Measurements from ENCODE around the gene NEDD4L.

The NEDD4L gene

GRCh38 chr18:58051765-58052460 is 7.9 kb downstream of the NEDD4L start:
- DNase-seq (ENCODE audit: low read depth in 2 of 2, low spot score in 1 of 2): no peak

DNA sequence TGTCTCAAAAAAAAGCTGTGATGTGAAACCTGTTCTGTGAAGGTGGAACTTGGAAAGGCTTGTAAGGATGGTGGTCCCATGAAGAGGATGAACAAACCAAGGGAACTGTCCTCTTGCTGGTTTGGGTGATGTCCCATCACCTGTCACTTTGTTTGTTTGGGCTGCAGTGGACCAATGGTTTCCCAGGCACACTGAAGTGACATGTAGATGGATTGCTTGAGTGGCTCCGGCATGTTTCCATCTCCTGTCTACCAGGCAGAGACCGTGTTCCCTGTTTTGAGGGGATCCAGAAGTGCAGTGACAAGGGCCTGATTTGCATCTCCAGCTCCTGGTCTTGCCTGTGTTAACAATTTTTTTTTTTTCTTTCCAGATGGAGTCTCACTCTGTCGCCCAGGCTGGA is 8.9 kb downstream of the NEDD4L start:
- no peak for DNase-seq (ENCODE audit: low read depth in 2 of 2, low spot score in 1 of 2)

DNA sequence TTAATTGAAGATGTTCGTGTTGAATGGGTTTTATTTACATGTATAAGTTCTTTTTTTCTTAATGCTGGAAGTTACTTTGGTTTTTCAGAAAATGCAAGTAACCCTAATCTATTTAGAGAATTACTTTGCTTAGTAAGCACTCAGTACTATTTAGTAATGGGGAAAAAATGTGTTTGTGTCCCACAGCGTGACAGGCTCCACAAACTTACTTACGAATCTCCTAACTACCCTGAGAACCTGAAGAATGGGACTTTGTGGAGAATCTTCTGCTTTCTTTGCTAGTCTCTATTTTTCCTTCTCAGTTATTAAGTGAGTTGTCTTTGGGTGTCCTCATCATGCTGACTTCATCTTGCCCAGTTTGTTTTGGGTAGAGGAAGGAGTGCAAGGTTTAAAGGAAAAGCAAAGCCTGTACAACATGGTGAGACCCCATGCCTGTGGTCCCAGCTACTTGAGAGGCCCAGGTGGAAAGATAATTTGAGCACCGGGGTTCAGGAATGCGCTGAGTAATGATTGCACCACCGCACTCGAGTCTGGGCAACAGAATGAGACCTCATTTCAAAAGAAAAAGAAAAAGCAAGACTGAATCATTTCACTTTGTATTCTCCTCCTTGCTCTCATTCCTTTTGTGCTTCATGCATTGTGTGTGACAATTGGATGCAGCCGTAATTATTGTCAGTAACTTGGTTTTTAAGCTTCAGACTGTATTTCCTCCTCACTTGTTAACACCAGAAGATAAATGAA is 10.2 kb downstream of the NEDD4L start:
- DNase-seq (ENCODE audit: low read depth in 2 of 2, low spot score in 1 of 2): no peak

DNA sequence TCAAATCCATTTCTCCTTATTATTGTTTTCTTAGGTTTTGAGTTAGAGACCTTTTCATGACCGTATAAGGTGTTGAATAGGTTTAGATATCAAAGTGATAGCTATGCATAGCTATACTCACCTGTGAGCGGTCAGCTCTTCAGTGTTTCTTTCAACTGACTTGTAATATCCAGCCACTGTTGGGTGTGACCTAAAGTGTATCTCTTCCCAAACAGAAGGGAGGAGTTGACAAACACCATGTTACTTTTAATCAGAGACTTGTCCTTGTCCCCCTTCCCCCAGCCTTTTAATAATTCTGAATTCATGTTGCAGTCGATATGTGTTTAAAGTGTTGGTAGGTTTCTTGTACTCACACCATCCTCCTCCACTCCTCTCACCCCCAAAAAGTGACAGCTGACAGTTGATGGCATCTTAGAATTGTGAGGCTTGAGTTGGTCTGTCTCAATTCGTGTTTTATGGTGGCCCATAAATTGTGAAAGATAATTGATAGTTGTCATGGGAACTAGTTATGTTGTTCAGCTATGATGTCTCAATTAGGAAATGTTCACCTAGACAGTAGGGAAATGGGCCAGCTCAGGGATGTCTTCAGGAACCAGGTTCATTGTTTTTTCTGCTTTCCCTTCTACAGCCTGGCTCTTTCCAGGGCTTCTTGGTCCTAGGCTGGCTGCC is 12.0 kb downstream of the NEDD4L start:
- no peak for DNase-seq (ENCODE audit: low read depth in 2 of 2, low spot score in 1 of 2)

DNA sequence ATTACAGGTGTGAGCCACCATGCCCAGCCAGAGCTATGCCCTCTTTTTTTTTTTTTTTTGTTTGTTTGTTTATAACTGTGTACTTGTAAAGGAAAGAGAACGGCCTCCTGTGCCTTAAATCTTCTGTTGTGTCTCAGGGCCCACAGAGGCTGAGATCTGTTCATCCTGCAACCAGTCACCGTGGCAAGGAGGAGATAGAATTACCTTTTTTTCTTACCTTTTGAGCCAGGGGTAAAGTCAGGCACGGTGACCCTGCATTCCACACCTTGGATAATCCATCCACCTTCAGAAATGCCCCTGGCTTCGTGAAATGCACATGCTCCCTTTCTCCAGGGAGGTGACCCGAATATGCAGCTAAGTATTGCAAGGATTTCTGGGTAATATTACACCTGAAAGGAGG is 12.8 kb downstream of the NEDD4L start:
- no peak for DNase-seq (ENCODE audit: low read depth in 2 of 2, low spot score in 1 of 2)

- DNase-seq (ENCODE audit: low read depth in 2 of 2, low spot score in 1 of 2): no peak
Measured at GRCh38 chr18:58057291-58057965, 13.4 kb downstream of the NEDD4L start.

DNA sequence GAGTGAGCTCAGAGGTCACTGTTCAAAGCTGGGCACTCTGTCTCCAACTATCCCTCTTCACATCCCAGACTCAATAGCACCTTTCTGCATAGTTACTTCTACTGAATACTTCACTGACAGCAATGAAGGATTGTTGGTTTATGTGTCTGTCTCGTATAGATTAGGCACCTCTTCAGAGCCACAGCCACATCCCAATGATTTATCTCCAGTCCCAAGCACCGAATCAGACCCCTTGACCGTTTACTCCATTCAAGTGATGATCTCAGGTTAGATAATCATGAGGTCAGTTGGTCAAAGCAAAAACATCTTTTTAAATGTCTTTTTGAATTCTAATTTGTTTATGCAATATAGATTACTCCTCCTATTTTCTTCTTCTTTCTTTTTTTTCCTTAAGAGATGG is 14.7 kb downstream of the NEDD4L start:
- DNase-seq (ENCODE audit: low read depth in 2 of 2, low spot score in 1 of 2): no peak

DNA sequence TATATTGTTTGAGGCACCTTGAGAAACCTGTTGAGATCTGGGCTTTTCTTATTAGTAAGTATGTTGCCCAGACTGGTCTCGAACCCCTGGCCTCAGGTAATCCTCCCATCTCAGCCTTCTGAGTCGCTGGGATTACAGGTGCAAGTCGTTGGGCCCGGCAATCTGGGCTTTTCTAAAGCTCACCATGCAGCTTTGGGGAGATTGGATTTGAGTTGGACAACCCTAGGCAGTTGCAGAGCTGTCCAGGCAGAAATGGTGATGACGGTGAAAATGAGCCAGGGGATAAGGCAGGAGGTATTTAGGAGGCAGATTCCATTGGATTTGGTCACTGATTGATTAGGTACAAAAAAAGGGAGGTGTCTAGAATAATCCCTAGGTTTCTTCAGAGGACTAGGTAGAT is 16.2 kb downstream of the NEDD4L start:
- DNase-seq (ENCODE audit: low read depth in 2 of 2, low spot score in 1 of 2): no peak

DNA sequence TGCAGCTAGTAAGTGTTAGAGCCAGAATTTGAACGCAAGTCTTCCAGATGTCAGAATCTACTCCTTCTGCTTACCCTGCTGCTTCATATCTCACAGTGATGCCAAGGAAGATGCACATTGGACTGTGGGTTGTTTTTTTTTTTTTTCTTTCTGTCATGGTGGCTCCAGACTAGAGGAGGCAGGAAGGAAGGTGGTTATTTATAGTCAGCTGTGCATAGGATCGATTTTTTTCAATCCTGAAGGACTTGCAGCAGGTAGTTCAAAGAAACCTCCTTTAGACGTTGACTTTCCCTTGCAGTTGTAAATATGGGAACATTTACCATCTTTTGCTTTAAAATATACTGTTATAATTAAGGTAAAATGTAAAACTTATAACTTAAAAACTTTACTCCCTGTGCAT is 17.3 kb downstream of the NEDD4L start:
- no peak for DNase-seq (ENCODE audit: low read depth in 2 of 2, low spot score in 1 of 2)

DNA sequence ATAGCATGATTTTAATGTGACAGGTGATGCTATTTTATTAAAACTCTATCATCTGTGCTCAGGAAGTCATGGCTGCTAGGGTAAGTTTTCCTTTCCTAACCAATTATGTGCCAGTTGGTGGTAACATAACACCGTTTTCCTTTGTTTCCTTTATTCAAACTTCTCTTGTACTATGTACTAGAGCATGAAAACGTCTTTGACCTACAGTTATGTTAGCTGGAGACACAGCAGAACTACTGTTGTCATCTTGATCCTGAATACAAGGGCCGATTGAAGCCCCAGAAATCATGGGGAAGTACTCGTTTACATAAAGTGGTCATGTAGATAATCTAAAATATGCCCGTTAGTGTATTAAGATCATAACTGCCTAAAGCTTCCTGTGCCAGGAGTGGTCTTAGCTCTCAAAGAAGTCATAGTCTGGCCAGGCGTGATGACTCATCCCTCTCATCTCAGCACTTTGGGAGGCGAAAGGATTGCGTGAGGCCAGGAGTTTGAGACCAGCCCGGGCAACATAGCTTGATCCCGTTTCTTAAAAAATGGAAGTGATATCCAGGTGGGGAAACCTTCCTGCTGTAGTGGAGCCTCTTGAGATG is 20.5 kb downstream of the NEDD4L start:
- no peak for DNase-seq (ENCODE audit: low read depth in 2 of 2, low spot score in 1 of 2)

DNA sequence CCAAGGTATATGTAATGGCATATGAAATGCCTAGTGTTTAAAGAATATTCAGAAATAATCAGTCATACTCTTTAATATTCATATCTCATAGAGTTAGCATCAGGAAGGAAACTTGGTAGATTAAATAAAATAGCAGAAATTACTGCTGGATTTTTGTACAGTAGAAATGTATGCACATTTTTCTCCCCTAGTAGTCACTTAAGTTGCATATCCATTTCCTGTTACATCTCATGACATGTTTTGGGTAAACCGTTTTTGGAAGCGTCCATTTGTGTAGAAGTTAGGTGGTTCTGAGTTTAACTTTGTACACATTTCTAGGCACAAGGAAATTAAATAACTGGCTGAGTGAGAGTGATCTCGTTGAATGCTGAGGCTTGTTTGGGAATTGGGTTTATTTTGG is 21.9 kb downstream of the NEDD4L start:
- DNase-seq (ENCODE audit: low read depth in 2 of 2, low spot score in 1 of 2): no peak

- DNase-seq (ENCODE audit: low read depth in 2 of 2, low spot score in 1 of 2): no peak
Measured at GRCh38 chr18:58067601-58068000, 23.6 kb downstream of the NEDD4L start.

- no peak for DNase-seq (ENCODE audit: low read depth in 2 of 2, low spot score in 1 of 2)
Measured at GRCh38 chr18:58069099-58069498, 25.1 kb downstream of the NEDD4L start.

GRCh38 chr18:58069721-58070292 is 25.8 kb downstream of the NEDD4L start:
- no peak for DNase-seq (ENCODE audit: low read depth in 2 of 2, low spot score in 1 of 2)

DNA sequence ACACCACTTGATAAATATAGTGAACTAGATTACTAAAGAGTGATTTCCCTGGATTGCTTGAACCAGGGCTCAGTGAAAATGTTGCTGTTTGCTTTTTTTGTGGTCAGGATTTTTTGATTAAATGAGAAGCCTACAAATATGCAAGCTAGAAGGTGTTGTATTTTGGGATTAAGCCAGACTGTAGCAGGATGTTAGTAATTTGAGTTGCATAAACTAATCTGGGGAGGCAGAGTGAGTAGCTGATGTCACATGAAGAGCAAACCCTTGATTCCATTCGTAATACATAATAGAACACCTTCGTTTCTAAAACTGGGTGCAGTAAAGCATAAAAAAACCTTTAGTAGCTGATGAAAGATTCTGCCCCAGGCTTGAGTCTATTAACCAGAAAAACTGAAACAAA is 32.0 kb downstream of the NEDD4L start:
- no peak for DNase-seq (ENCODE audit: low read depth in 2 of 2, low spot score in 1 of 2)

DNA sequence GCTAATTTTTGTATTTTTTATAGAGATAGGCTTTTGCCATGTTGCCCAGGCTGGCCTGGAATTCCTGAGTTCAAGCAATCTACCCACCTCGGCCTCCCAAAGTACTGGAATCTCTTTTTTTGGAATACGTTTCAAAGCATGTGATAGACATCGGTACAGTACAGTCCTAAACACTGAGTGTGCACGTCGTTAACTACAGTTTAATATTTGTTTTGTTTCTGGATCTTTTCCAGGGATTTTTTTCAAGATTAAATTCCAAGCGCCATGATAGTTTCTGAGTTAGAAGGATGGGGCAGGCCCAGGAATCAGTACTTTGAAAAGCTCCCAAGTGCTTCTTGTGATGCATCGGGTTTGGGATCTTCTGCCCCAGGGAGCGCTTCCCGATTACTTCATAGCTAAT is 33.3 kb downstream of the NEDD4L start:
- no peak for DNase-seq (ENCODE audit: low read depth in 2 of 2, low spot score in 1 of 2)

- DNase-seq (ENCODE audit: low read depth in 2 of 2, low spot score in 1 of 2): no peak
Measured at GRCh38 chr18:58078889-58079573, 35.0 kb downstream of the NEDD4L start.

DNA sequence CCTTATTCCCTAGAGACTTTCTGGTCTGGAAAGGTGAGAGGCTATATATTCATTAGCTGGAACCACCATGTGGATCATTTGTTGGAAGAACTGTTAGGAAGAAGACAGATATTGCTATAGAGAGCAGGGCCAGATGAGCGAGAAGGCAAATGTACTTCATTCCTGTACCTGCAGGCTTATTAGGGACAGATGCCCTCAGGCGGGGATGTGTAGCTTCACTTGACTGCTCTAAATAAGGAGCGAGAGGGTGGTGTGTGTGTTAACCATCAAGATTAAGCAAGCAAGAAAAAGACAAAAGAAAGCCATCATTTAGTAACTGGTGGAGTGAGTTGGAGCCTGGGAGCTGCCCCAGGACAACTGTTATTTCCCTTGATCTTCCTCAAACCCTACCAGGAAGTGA is 36.4 kb downstream of the NEDD4L start:
- no peak for DNase-seq (ENCODE audit: low read depth in 2 of 2, low spot score in 1 of 2)

- no peak for DNase-seq (ENCODE audit: low read depth in 2 of 2, low spot score in 1 of 2)
Measured at GRCh38 chr18:58087928-58088690, 44.1 kb downstream of the NEDD4L start.

GRCh38 chr18:58088691-58089065 is 44.7 kb downstream of the NEDD4L start:
- no peak for DNase-seq (ENCODE audit: low read depth in 2 of 2, low spot score in 1 of 2)
